Hepatocyte (in vitro differentiated cells): ENCODE measurements around the gene CACTIN.

Experiments
- CTCF ChIP-seq: fragments of 200-600 bp; sonication (generic); IDR thresholded peaks from 2 replicates; pipeline ENCODE4 v1.5.1; 2016; ENCODE audit warnings: antibody characterized with exemption, mild to moderate bottlenecking; ENCODE audit not compliant: poor library complexity
- EZH2 ChIP-seq: fragments of 200-600 bp; sonication (generic); IDR thresholded peaks from 2 replicates; pipeline ENCODE4 v1.6.1; 2016; ENCODE audit warnings: antibody characterized with exemption, mild to moderate bottlenecking, borderline replicate concordance

- no peak for TF ChIP-seq CTCF
- no peak for TF ChIP-seq EZH2
Observed at GRCh38 chr19:3642987-3643673, 16.5 kb upstream of the CACTIN start.
